HEK293T (cell line): ENCODE results near the gene ST8SIA6.

Experiments
- FOXK2 ChIP-seq: fragments of 450-650 bp; IDR thresholded peaks from 2 replicates; pipeline ENCODE4 v1.6.1; 2016; ENCODE audit warnings: mild to moderate bottlenecking
- SP1 ChIP-seq: fragments of 450-650 bp; IDR thresholded peaks from 2 replicates; pipeline ENCODE4 v1.6.1; 2017
- TARDBP ChIP-seq: fragments of 450-650 bp; IDR thresholded peaks from 2 replicates; pipeline ENCODE4 v1.6.1; 2016

DNA sequence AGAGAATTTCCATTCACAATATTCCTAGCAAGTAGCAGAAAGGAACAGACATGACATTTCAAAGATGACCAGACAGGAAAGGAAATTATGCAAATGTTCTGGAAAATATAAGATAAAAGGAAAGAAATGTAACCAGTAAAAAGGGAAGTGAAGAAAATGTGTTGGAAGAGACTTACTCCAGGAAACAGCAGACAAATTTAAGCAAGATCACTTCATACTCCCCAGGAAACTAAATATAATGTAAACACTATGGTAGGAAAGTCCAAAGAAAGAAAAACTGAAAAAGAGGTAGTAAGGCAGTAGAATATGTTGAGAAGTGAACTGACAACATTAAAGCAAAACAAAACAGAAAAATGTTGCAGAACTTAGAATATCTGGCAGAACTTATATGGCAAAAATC is 6.4 kb upstream of the ST8SIA6 start:
- TF ChIP-seq FOXK2, result no peak
- TF ChIP-seq TARDBP, result no peak
- no peak for TF ChIP-seq SP1
